AG09309 (cell line): ENCODE data around the gene ZKSCAN5.
"Not testable (repeated sequence)": the region's sequence is repeated elsewhere in the genome, so short reads cannot be mapped to it uniquely, and the experiment has no call there.

ENCODE experiments used
- DNase-seq: peaks from one replicate; pipeline ENCODE4 v3.0.0-alpha.2; 2010; ENCODE audit warnings: low read depth
- H3K4me3 ChIP-seq: 2 replicates; pipeline ENCODE4 v1.5.1; 2011; ENCODE audit warnings: mild to moderate bottlenecking, low read depth, low read length, moderate library complexity; ENCODE audit not compliant: control insufficient read depth
- TF ChIP-seq, protein P1 (sequence below): IDR thresholded peaks from 2 replicates; pipeline ENCODE4 v1.5.1; 2011; ENCODE audit warnings: mild to moderate bottlenecking, low read depth, low read length, inconsistent platforms; ENCODE audit not compliant: insufficient read depth, control insufficient read depth; ENCODE audit errors: missing control alignments

Gene ZKSCAN5

DNA sequence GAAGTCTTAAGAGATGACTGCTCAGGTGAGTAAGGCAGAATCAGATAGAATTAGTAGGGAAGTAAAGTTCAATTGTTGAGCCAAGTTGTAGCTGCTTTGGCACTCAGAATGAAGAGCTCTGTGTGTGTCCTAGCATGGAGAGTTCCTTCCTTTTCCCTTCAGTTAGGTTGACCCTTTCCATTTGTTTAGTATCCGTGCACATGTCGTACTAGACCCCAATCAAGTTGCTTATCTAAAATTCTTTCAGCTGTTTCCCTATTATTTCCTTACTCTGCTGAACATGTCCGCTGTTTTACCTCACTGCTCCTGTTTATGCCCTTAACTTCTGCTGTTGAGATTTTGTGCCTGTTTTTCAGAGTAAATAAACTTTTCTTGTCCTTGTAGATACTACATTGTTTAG, 67.3 kb downstream of the ZKSCAN5 start:
- no peak overlapping the region for H3K4me3 ChIP-seq
- TF ChIP-seq, protein P1, sequence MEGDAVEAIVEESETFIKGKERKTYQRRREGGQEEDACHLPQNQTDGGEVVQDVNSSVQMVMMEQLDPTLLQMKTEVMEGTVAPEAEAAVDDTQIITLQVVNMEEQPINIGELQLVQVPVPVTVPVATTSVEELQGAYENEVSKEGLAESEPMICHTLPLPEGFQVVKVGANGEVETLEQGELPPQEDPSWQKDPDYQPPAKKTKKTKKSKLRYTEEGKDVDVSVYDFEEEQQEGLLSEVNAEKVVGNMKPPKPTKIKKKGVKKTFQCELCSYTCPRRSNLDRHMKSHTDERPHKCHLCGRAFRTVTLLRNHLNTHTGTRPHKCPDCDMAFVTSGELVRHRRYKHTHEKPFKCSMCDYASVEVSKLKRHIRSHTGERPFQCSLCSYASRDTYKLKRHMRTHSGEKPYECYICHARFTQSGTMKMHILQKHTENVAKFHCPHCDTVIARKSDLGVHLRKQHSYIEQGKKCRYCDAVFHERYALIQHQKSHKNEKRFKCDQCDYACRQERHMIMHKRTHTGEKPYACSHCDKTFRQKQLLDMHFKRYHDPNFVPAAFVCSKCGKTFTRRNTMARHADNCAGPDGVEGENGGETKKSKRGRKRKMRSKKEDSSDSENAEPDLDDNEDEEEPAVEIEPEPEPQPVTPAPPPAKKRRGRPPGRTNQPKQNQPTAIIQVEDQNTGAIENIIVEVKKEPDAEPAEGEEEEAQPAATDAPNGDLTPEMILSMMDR = no peak
- no peak for DNase-seq

DNA sequence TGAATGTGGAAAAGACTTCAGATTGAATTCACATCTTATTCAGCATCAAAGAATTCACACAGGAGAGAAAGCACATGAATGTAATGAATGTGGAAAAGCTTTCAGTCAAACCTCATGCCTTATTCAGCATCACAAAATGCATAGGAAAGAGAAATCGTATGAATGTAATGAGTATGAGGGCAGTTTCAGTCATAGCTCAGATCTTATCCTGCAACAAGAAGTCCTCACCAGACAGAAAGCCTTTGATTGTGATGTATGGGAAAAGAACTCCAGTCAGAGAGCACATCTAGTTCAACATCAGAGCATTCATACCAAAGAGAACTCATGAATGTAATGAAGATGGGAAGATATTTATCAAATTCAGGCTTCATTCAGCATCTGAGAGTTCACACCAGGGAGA, 68.8 kb downstream of the ZKSCAN5 start:
- TF ChIP-seq, protein P1 = no peak
- DNase-seq = no peak

DNA sequence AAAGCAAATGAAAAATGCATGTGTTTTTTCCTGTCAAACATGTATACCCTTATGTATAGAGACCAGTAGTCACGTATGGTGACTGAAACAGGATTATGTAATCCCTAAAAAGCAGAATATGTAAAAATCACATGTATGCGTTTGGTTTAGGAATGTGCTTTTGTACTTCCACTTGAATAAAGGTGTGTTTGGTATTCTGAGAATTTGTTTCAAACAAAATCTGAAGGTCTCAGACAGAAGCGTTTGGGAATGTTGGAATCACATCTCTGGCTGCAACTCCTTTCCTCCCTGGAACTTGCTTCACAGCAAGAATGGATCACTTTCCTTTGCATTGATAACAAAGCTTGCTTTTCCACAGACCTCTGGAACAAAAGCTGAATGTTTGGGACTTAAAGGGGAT, 71.8 kb downstream of the ZKSCAN5 start:
- TF ChIP-seq, protein P1 = no peak
- DNase-seq = no peak
- no peak overlapping the region for H3K4me3 ChIP-seq

More for the DNA sequence above, 68.8 kb downstream of the ZKSCAN5 start:
- no peak overlapping the region for H3K4me3 ChIP-seq

DNA sequence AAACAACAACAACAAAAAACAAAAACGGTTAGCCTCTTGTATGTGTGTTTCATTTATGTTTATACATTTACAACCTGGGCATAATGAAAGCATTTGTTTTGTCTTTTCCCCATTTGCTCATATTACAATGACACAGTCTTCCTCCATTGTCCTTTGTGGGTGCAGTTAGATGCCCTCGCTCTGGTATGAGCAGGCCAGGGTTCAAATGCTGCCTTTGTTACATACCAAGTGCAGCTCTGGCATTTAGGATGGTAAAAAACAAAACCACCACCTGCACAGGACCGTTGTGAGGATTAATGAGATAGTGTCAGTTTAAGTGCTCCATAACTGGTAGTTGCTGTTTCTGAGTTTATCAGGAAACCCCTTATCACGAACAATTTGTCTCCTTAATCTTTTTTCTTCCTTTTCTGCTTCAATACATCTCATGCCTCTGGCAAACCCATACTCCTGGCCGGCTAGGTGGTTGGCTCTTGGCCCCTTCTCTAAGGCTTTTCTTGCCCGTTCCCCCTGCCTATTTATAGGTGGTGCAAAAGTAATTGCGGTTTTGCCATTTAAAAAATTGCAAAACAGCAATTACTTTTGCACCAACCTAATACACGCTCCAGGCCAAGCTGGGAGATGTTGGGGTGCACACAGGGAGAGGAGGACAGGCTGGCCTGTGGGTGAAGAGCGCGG, 75.0 kb downstream of the ZKSCAN5 start:
- DNase-seq = no peak
- peak overlapping the region; percentile 64 for H3K4me3 ChIP-seq
- TF ChIP-seq, protein P1 = no peak

DNA sequence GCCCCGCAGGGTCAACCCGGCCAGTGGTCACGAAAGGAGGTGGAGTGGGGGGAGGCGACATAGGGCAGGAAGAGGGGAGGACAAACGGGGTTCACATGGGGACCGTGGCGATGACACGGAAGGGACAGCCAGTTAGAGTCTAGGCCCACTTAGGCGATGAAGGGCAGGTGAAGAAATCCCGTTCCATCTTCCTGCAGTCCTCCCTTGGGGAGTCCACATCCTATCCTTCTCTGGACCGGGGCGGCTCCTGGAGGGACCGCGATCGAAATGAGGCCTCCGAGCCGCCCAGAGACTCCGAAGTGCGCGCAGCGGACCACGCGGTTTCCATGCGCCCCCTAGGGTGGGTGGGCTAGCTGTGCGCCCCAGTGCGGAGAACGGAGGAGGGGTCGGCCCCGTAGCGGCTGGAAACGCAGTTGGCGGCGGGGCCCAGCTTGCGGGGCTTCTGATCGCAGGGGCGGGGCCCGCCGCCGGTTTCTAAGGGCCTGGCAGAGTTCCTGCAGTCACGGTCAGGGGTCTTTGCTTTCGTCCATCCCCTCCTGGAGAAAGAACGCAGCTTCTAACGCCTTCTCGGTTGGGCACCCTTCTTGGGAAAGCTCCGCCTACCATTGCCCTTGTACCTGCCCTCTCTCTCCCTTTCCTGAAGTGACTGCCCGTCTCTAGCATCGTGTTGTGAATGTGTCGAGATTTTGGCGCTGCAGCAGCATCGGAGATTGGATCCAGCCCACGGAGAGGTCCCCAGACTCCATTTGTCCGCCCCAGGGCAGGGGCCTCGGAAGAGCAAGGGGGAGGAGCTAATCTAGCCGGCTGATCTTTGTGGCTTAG, 75.7 kb downstream of the ZKSCAN5 start:
- TF ChIP-seq, protein P1 = peak; percentile 47
- DNase-seq = no peak
- peak overlapping the region; percentile 64 for H3K4me3 ChIP-seq

DNA sequence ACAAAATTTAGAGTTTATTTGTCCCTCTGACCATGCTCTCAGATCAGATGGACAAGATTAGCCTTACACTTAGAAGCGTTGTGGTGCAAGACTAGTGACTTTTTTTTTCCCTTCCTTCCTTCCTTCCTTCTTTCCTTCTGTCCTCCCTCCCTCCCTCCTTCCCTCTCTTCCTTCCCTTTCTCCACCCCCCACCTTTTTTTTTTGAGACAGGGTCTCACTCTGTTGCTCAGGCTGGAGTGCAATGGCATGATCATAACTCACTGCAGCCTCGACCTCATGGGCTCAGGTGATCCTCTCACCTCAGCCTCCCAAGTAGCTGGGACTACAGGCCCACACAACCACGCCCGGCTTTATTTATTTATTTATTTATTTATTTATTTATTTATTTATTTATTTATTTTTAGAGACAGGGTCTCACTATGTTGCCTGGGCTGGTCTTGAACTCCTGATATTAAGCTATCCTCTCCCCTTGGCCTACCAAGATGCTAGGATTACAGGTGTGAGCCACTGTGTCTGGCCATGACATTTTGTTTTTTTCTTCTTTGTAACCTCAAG, 76.4 kb downstream of the ZKSCAN5 start:
- DNase-seq = not testable (repeated sequence)
- peak overlapping the region; percentile 64 for H3K4me3 ChIP-seq
